Ishikawa (cell line): Measurements from ENCODE around the gene CD274.

Source experiments
- CEBPB ChIP-seq: IDR thresholded peaks from 2 replicates; pipeline ENCODE4 v1.6.1; 2012
- CREB1 ChIP-seq: IDR thresholded peaks from 2 replicates; pipeline ENCODE4 v1.6.1; 2012; ENCODE audit warnings: low read depth
- EGR1 ChIP-seq: IDR thresholded peaks from 2 replicates; pipeline ENCODE4 v1.6.1; 2012
- EP300 ChIP-seq: IDR thresholded peaks from 2 replicates; pipeline ENCODE4 v1.6.1; 2012; ENCODE audit warnings: borderline replicate concordance
- FOXM1 ChIP-seq: IDR thresholded peaks from 2 replicates; pipeline ENCODE4 v1.6.1; 2012; ENCODE audit warnings: low read depth, borderline replicate concordance
- NFIC ChIP-seq: IDR thresholded peaks from 2 replicates; pipeline ENCODE4 v1.6.1; 2012
- RAD21 ChIP-seq: IDR thresholded peaks from 2 replicates; pipeline ENCODE4 v1.6.1; 2012; ENCODE audit warnings: low read depth
- TAF1 ChIP-seq: IDR thresholded peaks from 2 replicates; pipeline ENCODE4 v1.6.1; 2012; ENCODE audit warnings: low read depth, mild to moderate bottlenecking
- TCF12 ChIP-seq: IDR thresholded peaks from 2 replicates; pipeline ENCODE4 v1.6.1; 2012; ENCODE audit warnings: low read depth
- YY1 ChIP-seq: IDR thresholded peaks from 2 replicates; pipeline ENCODE4 v1.6.1; 2012; ENCODE audit warnings: low read depth
- TF ChIP-seq, protein P1 (sequence below): IDR thresholded peaks from 2 replicates; pipeline ENCODE4 v1.6.1; 2012
- TF ChIP-seq, protein P2 (sequence below): IDR thresholded peaks from 2 replicates; pipeline ENCODE4 v1.6.1; 2012; ENCODE audit warnings: low read depth, mild to moderate bottlenecking
- TF ChIP-seq, protein P3 (sequence below): IDR thresholded peaks from 2 replicates; pipeline ENCODE4 v1.6.1; 2012

DNA sequence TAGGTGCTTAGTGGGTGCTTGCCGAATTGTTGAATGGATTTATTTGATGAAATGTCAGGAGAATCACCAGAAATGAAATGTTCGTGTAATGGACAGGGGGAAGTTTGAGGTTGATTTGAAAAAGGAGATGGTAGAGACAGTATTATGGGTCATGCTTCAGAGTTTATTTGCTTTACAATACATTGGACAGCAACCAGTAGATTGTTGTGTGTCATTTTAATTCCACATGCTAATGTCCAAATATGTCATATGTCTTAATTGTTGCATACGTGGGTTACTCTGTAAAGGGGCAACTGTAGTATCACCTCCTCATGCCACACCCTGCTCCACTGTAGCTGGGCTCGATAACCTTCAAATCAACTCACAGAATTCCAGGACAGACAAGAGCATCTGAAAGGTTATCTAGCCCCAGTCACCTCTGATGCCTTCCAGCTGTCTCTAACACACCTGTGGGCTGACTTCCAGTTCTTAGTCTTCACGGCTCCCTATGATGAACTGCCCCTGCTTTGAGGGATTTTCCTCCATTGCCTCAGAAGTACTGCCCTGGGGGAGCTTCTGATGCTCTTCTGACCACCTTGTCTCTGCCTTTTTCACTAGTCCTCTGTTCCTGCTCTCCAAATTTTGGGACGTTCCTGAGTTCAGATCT lies 61.7 kb downstream of the CD274 start:
- TF ChIP-seq CEBPB (no peak), NFIC (no peak), CREB1 (no peak), YY1 (no peak), TCF12 (no peak), TAF1 (no peak), EP300 (no peak), FOXM1 (no peak), RAD21 (no peak), EGR1 (no peak)
- TF ChIP-seq, protein P1, sequence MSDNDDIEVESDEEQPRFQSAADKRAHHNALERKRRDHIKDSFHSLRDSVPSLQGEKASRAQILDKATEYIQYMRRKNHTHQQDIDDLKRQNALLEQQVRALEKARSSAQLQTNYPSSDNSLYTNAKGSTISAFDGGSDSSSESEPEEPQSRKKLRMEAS: no peak
- TF ChIP-seq, protein P2, sequence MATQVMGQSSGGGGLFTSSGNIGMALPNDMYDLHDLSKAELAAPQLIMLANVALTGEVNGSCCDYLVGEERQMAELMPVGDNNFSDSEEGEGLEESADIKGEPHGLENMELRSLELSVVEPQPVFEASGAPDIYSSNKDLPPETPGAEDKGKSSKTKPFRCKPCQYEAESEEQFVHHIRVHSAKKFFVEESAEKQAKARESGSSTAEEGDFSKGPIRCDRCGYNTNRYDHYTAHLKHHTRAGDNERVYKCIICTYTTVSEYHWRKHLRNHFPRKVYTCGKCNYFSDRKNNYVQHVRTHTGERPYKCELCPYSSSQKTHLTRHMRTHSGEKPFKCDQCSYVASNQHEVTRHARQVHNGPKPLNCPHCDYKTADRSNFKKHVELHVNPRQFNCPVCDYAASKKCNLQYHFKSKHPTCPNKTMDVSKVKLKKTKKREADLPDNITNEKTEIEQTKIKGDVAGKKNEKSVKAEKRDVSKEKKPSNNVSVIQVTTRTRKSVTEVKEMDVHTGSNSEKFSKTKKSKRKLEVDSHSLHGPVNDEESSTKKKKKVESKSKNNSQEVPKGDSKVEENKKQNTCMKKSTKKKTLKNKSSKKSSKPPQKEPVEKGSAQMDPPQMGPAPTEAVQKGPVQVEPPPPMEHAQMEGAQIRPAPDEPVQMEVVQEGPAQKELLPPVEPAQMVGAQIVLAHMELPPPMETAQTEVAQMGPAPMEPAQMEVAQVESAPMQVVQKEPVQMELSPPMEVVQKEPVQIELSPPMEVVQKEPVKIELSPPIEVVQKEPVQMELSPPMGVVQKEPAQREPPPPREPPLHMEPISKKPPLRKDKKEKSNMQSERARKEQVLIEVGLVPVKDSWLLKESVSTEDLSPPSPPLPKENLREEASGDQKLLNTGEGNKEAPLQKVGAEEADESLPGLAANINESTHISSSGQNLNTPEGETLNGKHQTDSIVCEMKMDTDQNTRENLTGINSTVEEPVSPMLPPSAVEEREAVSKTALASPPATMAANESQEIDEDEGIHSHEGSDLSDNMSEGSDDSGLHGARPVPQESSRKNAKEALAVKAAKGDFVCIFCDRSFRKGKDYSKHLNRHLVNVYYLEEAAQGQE: peak; percentile 58; the same call in 1 of the 2 replicates
- TF ChIP-seq, protein P3, sequence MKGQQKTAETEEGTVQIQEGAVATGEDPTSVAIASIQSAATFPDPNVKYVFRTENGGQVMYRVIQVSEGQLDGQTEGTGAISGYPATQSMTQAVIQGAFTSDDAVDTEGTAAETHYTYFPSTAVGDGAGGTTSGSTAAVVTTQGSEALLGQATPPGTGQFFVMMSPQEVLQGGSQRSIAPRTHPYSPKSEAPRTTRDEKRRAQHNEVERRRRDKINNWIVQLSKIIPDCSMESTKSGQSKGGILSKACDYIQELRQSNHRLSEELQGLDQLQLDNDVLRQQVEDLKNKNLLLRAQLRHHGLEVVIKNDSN: no peak
